IMR-90 (cell line): Measurements from ENCODE around the gene DHRS3. TPM values are rescaled to one million over a fixed set of nuclear protein-coding genes. Genes with fewer than 3 reads are reported as not detected.

Source experiments
- ATAC-seq: fragments of 200-7000 bp; cut with Tn5 transposase; 2 replicates; pipeline ENCODE4 v1.9.1; 2020; ENCODE audit warnings: low read depth, mild to moderate bottlenecking, moderate library complexity
- BruUV-seq: library from RNA; stranded (reverse); fragments of 400-500 nt; replicated peaks from 2 replicates; lab custom pipeline; 2021; lab: Mats Ljungman, UMichigan
- CTCF ChIA-PET: fragments of 300-600 bp; formaldehyde crosslinking; extraction: SDS; loops from one replicate; lab custom pipeline; 2021; ENCODE audit warnings: antibody characterized with exemption; lab: Yijun Ruan, JAX
- POLR2A ChIA-PET: fragments of 300-600 bp; sonication (Branson Sonifier 250); formaldehyde crosslinking; loops from one replicate; lab custom pipeline; 2022; ENCODE audit warnings: antibody characterized with exemption; ENCODE audit not compliant: unreplicated experiment; lab: Charles Lee
- DNase-seq: peaks from one replicate; pipeline ENCODE4 v3.0.0; 2013
- H2AFZ ChIP-seq: replicated peaks from 2 replicates; pipeline ENCODE3; 2013; ENCODE audit warnings: low read length, mild to moderate bottlenecking; ENCODE audit not compliant: poor library complexity
- H2AK5ac ChIP-seq: 2 replicates; pipeline ENCODE4 v1.6.1; 2013; ENCODE audit warnings: low read depth, low read length, inconsistent platforms
- H2AK9ac ChIP-seq: replicated peaks from 2 replicates; pipeline ENCODE3; 2013; ENCODE audit warnings: mild to moderate bottlenecking, low read depth, low read length, moderate library complexity; ENCODE audit not compliant: poor library complexity
- H2BK120ac ChIP-seq: 2 replicates; pipeline ENCODE4 v1.6.1; 2013; ENCODE audit warnings: low read depth, low read length, inconsistent platforms
- H2BK15ac ChIP-seq: 3 replicates; pipeline ENCODE4 v1.6.1; 2013; ENCODE audit warnings: low read depth, low read length, inconsistent platforms
- H2BK20ac ChIP-seq: 2 replicates; pipeline ENCODE4 v1.6.1; 2013; ENCODE audit warnings: low read depth, mild to moderate bottlenecking, inconsistent platforms, low read length, moderate library complexity
- H2BK5ac ChIP-seq: 2 replicates; pipeline ENCODE4 v1.6.1; 2013; ENCODE audit warnings: mild to moderate bottlenecking, low read depth, low read length, inconsistent platforms; ENCODE audit not compliant: poor library complexity, severe bottlenecking
- H3K14ac ChIP-seq: replicated peaks from 2 replicates; pipeline ENCODE4 v1.6.1; 2013; ENCODE audit warnings: low read depth, low read length, inconsistent platforms
- H3K18ac ChIP-seq: 2 replicates; pipeline ENCODE4 v1.6.1; 2013; ENCODE audit warnings: low read depth, low read length, control low read depth
- H3K23ac ChIP-seq: 2 replicates; pipeline ENCODE4 v1.6.1; 2013; ENCODE audit warnings: low read depth, low read length, inconsistent platforms
- H3K27ac ChIP-seq: 2 replicates; pipeline ENCODE4 v1.5.1; 2013; ENCODE audit warnings: mild to moderate bottlenecking, control low read depth, low read length; ENCODE audit not compliant: insufficient read depth
- H3K27me3 ChIP-seq: 2 replicates; pipeline ENCODE4 v1.6.1; 2013; ENCODE audit warnings: low read length; ENCODE audit not compliant: control insufficient read depth, insufficient read depth
- H3K36me3 ChIP-seq: 2 replicates; pipeline ENCODE4 v1.6.1; 2013; ENCODE audit warnings: low read length, mixed read lengths; ENCODE audit not compliant: control insufficient read depth, insufficient read depth
- H3K4ac ChIP-seq: 2 replicates; pipeline ENCODE4 v1.6.1; 2013; ENCODE audit warnings: low read depth, low read length, inconsistent platforms
- H3K4me1 ChIP-seq: 2 replicates; pipeline ENCODE4 v1.6.1; 2013; ENCODE audit warnings: low read length, mixed read lengths; ENCODE audit not compliant: control insufficient read depth, insufficient read depth
- H3K4me2 ChIP-seq: 2 replicates; pipeline ENCODE4 v1.6.1; 2013; ENCODE audit warnings: low read depth, mild to moderate bottlenecking, control low read depth, low read length, moderate library complexity
- H3K4me3 ChIP-seq: 2 replicates; pipeline ENCODE4 v1.5.1; 2013; ENCODE audit warnings: low read depth, mild to moderate bottlenecking, control low read depth, low read length, moderate library complexity; ENCODE audit not compliant: insufficient read depth
- H3K56ac ChIP-seq: 2 replicates; pipeline ENCODE4 v1.6.1; 2013; ENCODE audit warnings: low read length, inconsistent platforms; ENCODE audit not compliant: insufficient read depth; ENCODE audit errors: extremely low read depth
- H3K79me1 ChIP-seq, 2 experiments: 2 replicates each; pipeline ENCODE4 v1.6.1; 2013; ENCODE audit warnings: low read length in 2 of 2, inconsistent platforms in 1 of 2, low read depth in 1 of 2
- H3K9ac ChIP-seq: 2 replicates; pipeline ENCODE4 v1.6.1; 2013; ENCODE audit warnings: low read depth, low read length, control low read depth
- H3K9me1 ChIP-seq: 2 replicates; pipeline ENCODE4 v1.6.1; 2013; ENCODE audit warnings: low read length, inconsistent platforms; ENCODE audit not compliant: insufficient read depth
- H3K9me3 ChIP-seq: 2 replicates; pipeline ENCODE4 v1.6.1; 2013; ENCODE audit warnings: low read length; ENCODE audit not compliant: control insufficient read depth, insufficient read depth
- H4K20me1 ChIP-seq: 2 replicates; pipeline ENCODE4 v1.6.1; 2013; ENCODE audit warnings: low read length, inconsistent platforms; ENCODE audit not compliant: insufficient read depth
- H4K5ac ChIP-seq: 2 replicates; pipeline ENCODE4 v1.6.1; 2013; ENCODE audit warnings: mild to moderate bottlenecking, low read depth, low read length, control low read depth
- H4K8ac ChIP-seq, 2 experiments: 2 replicates each; pipeline ENCODE4 v1.6.1; 2013; ENCODE audit warnings: low read depth in 2 of 2, low read length in 2 of 2, control low read depth in 1 of 2, inconsistent platforms in 1 of 2
- H4K91ac ChIP-seq: 2 replicates; pipeline ENCODE4 v1.6.1; 2013; ENCODE audit warnings: low read depth, low read length, inconsistent platforms; ENCODE audit not compliant: insufficient read depth
- ELK1 ChIP-seq: fragments of 150-350 bp; IDR thresholded peaks from 2 replicates; pipeline ENCODE4 v1.6.1; 2016; ENCODE audit warnings: low read depth, mild to moderate bottlenecking, low read length, moderate library complexity, borderline replicate concordance
- MAFK ChIP-seq: IDR thresholded peaks from 2 replicates; pipeline ENCODE4 v1.6.1; 2012; ENCODE audit warnings: low read depth, low read length, improper control_type of control experiment
- MXI1 ChIP-seq: IDR thresholded peaks from 2 replicates; pipeline ENCODE4 v1.6.1; 2012; ENCODE audit warnings: low read depth, mild to moderate bottlenecking, low read length, moderate library complexity, borderline replicate concordance
- NFE2L2 ChIP-seq: fragments of 150-350 bp; IDR thresholded peaks from 2 replicates; pipeline ENCODE4 v1.6.1; 2016; ENCODE audit warnings: low read depth, mild to moderate bottlenecking, low read length
- POLR2A ChIP-seq: IDR thresholded peaks from 2 replicates; pipeline ENCODE4 v1.6.1; 2012; ENCODE audit warnings: mild to moderate bottlenecking, low read depth, low read length
- WGBS, 2 experiments: methylation state at CpG; one replicate each; pipeline versions ENCODE4 v1.1.5 to v1.1.7; 2013; ENCODE audit warnings: missing lambda C conversion rate in 2 of 2; ENCODE audit not compliant: insufficient read length in 1 of 2; ENCODE audit errors: extremely low coverage in 2 of 2; 5-methylcytosine and 5-hydroxymethylcytosine counted together
- dilution Hi-C: fragments of 300-500 bp; cut with HindIII; formaldehyde crosslinking; loops from one replicate; pipeline ENCODE4 v1.14.3; 2018; ENCODE audit warnings: low sequenced_read_pairs; ENCODE audit not compliant: unreplicated experiment
- in situ Hi-C: fragments of 300-500 bp; cut with MboI; formaldehyde crosslinking; loops from 3 replicates; pipeline ENCODE4 v1.14.3; 2019; ENCODE audit warnings: low sequenced_read_pairs, inconsistent platforms, mixed read lengths
- intact Hi-C: fragments of 100-400 bp; cut with micrococcal nuclease; formaldehyde crosslinking; loops from 2 replicates; pipeline ENCODE4 v1.10.0; 2022
- polyA plus RNA-seq, 3 experiments: library from polyadenylated mRNA; depleted of rRNA; stranded (reverse); fragments of >200 nt; gene quantifications; 2 replicates each; pipeline ENCODE4 v1.2.3, GENCODE V29; 2012; ENCODE audit warnings: low replicate concordance in 1 of 3
- total RNA-seq: library from RNA; depleted of rRNA; stranded (reverse); fragments of >200 nt; gene quantifications from 2 replicates; pipeline ENCODE4 v1.2.3, GENCODE V29; 2012

Gene DHRS3
- total and polyA plus RNA-seq, 2 of the 4 experiments (the other 2 are of a cell fraction) = 11.2 to 14.5 TPM

DNA sequence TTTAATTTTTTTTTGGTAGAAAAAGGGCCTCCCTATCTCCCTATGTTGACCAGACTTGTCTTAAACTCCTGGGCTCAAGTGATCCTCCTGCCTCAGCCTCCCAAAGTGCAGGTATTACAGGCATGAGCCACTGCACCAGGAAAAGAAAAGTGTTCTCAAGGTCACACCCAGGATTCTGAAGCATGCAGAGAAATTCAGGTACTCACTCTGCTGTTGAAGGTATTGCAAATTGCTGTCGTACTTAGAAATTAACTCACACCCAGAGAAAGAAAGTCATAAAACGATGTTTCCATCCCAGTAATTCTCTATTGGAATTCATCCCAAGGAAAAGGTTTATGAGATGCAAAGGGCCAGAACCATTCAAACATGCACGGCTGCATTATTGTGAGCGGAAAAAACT lies 73.7 kb downstream of the DHRS3 start:
- Histone ChIP-seq H3K27me3 (peaks cover 7% of the 10 kb centered on the region; the same call in 1 of the 2 replicates), H3K23ac (no peak overlapping the region), H2AFZ (no peak overlapping the region), H3K18ac (no peak overlapping the region), H3K9me1 (peaks cover 4% of the 10 kb centered on the region), H3K27ac (no peak overlapping the region), H4K5ac (no peak overlapping the region), H3K4me3 (no peak overlapping the region), H2BK15ac (no peak overlapping the region), H3K79me1 (no peaks in the 10 kb centered on the region), H3K56ac (no peak overlapping the region), H4K91ac (0 out of 2 replicates have a peak overlapping the region, but pooled peaks have one; percentile 12), H3K4ac (no peak overlapping the region), H2BK5ac (no peak overlapping the region), H4K8ac (no peak overlapping the region), H3K4me2 (no peak overlapping the region), H2BK120ac (peak overlapping the region; percentile 35; the same call in 1 of the 2 replicates), H2BK20ac (no peak overlapping the region), H3K14ac (no peak overlapping the region), H3K36me3 (no peaks in the 10 kb centered on the region), H2AK5ac (0 out of 2 replicates have a peak overlapping the region, but pooled peaks have one; percentile 30), H3K9me3 (no peaks in the 10 kb centered on the region), H4K20me1 (no peaks in the 10 kb centered on the region), H2AK9ac (no peak overlapping the region), H3K9ac (no peak overlapping the region), H3K4me1 (peaks cover 25% of the 10 kb centered on the region)
- WGBS, 2 experiments = no CpG with 5 or more reads among the region's 4 CpGs
- in situ Hi-C loops (no loop called here), dilution Hi-C loops (no loop called here), intact Hi-C loops (loop anchor here (5.0 kb wide), 1 partner anchor 62 kb away; no protein-coding TSS in a partner anchor)
- ChIA-PET CTCF (no interaction called here), POLR2A (interaction anchor here (0.6 kb wide), 1 partner anchor 420 kb away, joined by 3 read pairs; no protein-coding TSS in a partner anchor)
- BruUV-seq = no TSS peak
- DNase-seq = no peak
- TF ChIP-seq MXI1 = no peak
- no peak for TF ChIP-seq MAFK
- TF ChIP-seq ELK1 = no peak
- TF ChIP-seq POLR2A = no peak
- no peak for TF ChIP-seq NFE2L2
- ATAC-seq = no peak
